WTC11 (cell line): Measurements from ENCODE around the gene DUSP22.

Experiments used
- ATF6 ChIP-seq: sonication (generic); formaldehyde crosslinking; IDR thresholded peaks from 2 replicates; pipeline ENCODE4 v1.8.1; 2023; ENCODE audit warnings: mild to moderate bottlenecking, missing genetic modification reagents
- CTCF ChIP-seq: fragments of 200-600 bp; IDR thresholded peaks from 2 replicates; pipeline ENCODE4 v1.8.0; 2022; ENCODE audit warnings: antibody characterized with exemption
- ERG ChIP-seq: fragments of 250-450 bp; sonication (Bioruptor Pico); IDR thresholded peaks from 2 replicates; pipeline ENCODE4 v1.8.0; 2021; ENCODE audit warnings: mild to moderate bottlenecking
- HMGXB4 ChIP-seq: sonication (generic); formaldehyde crosslinking; IDR thresholded peaks from 2 replicates; pipeline ENCODE4 v1.8.1; 2023; ENCODE audit warnings: mild to moderate bottlenecking, moderate library complexity, missing genetic modification reagents
- SP1 ChIP-seq: sonication (generic); formaldehyde crosslinking; conservative IDR thresholded peaks from 2 replicates; pipeline ENCODE4 v1.8.1; 2022; ENCODE audit warnings: missing genetic modification reagents
- TP53 ChIP-seq: sonication (generic); formaldehyde crosslinking; IDR thresholded peaks from 2 replicates; pipeline ENCODE4 v1.8.1; 2023; ENCODE audit warnings: mild to moderate bottlenecking, missing genetic modification reagents
- USF1 ChIP-seq: sonication (generic); formaldehyde crosslinking; IDR thresholded peaks from 2 replicates; pipeline ENCODE4 v1.8.0; 2022; ENCODE audit warnings: mild to moderate bottlenecking, missing genetic modification reagents
- ZNF138 ChIP-seq: sonication (generic); formaldehyde crosslinking; conservative IDR thresholded peaks from 2 replicates; pipeline ENCODE4 v1.8.1; 2022; ENCODE audit warnings: mild to moderate bottlenecking, moderate library complexity, missing genetic modification reagents
- ZNF263 ChIP-seq: sonication (generic); formaldehyde crosslinking; IDR thresholded peaks from 2 replicates; pipeline ENCODE4 v1.8.1; 2022; ENCODE audit warnings: low read depth, mild to moderate bottlenecking, moderate library complexity, missing genetic modification reagents
- ZNF396 ChIP-seq: fragments of 250-450 bp; sonication (Bioruptor Pico); IDR thresholded peaks from 2 replicates; pipeline ENCODE4 v1.8.0; 2021; ENCODE audit warnings: mild to moderate bottlenecking, moderate library complexity, borderline replicate concordance
- ZNF671 ChIP-seq: fragments of 250-450 bp; sonication (Bioruptor Pico); IDR thresholded peaks from 2 replicates; pipeline ENCODE4 v1.8.0; 2021; ENCODE audit warnings: mild to moderate bottlenecking
- TF ChIP-seq, protein P1 (sequence below): sonication (generic); formaldehyde crosslinking; IDR thresholded peaks from 2 replicates; pipeline ENCODE4 v1.8.1; 2023; ENCODE audit warnings: mild to moderate bottlenecking, missing genetic modification reagents, borderline replicate concordance
- TF ChIP-seq, protein P2 (sequence below): sonication (generic); formaldehyde crosslinking; IDR thresholded peaks from 2 replicates; pipeline ENCODE4 v1.8.0; 2022; ENCODE audit warnings: mild to moderate bottlenecking, missing genetic modification reagents
- TF ChIP-seq, protein P3 (sequence below): sonication (generic); formaldehyde crosslinking; IDR thresholded peaks from 2 replicates; pipeline ENCODE4 v1.8.0; 2022; ENCODE audit warnings: mild to moderate bottlenecking, missing genetic modification reagents

- TF ChIP-seq CTCF, result peak; percentile 21; the same call in 1 of the 2 replicates
- TF ChIP-seq ZNF138 (CRISPR knock-in tag), result no peak
- TF ChIP-seq ZNF263 (CRISPR knock-in tag), result no peak
- TF ChIP-seq ATF6, result no peak
- no peak for TF ChIP-seq TP53
- no peak for TF ChIP-seq USF1
- TF ChIP-seq, protein P1, sequence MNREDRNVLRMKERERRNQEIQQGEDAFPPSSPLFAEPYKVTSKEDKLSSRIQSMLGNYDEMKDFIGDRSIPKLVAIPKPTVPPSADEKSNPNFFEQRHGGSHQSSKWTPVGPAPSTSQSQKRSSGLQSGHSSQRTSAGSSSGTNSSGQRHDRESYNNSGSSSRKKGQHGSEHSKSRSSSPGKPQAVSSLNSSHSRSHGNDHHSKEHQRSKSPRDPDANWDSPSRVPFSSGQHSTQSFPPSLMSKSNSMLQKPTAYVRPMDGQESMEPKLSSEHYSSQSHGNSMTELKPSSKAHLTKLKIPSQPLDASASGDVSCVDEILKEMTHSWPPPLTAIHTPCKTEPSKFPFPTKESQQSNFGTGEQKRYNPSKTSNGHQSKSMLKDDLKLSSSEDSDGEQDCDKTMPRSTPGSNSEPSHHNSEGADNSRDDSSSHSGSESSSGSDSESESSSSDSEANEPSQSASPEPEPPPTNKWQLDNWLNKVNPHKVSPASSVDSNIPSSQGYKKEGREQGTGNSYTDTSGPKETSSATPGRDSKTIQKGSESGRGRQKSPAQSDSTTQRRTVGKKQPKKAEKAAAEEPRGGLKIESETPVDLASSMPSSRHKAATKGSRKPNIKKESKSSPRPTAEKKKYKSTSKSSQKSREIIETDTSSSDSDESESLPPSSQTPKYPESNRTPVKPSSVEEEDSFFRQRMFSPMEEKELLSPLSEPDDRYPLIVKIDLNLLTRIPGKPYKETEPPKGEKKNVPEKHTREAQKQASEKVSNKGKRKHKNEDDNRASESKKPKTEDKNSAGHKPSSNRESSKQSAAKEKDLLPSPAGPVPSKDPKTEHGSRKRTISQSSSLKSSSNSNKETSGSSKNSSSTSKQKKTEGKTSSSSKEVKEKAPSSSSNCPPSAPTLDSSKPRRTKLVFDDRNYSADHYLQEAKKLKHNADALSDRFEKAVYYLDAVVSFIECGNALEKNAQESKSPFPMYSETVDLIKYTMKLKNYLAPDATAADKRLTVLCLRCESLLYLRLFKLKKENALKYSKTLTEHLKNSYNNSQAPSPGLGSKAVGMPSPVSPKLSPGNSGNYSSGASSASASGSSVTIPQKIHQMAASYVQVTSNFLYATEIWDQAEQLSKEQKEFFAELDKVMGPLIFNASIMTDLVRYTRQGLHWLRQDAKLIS, result no peak
- TF ChIP-seq HMGXB4, result no peak
- TF ChIP-seq, protein P2, sequence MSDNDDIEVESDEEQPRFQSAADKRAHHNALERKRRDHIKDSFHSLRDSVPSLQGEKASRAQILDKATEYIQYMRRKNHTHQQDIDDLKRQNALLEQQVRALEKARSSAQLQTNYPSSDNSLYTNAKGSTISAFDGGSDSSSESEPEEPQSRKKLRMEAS, result no peak
- TF ChIP-seq ERG (CRISPR knock-in tag), result no peak
- TF ChIP-seq ZNF396, result no peak
- TF ChIP-seq SP1 (CRISPR knock-in tag), result no peak
- TF ChIP-seq ZNF671 (CRISPR knock-in tag), result no peak
- TF ChIP-seq, protein P3, sequence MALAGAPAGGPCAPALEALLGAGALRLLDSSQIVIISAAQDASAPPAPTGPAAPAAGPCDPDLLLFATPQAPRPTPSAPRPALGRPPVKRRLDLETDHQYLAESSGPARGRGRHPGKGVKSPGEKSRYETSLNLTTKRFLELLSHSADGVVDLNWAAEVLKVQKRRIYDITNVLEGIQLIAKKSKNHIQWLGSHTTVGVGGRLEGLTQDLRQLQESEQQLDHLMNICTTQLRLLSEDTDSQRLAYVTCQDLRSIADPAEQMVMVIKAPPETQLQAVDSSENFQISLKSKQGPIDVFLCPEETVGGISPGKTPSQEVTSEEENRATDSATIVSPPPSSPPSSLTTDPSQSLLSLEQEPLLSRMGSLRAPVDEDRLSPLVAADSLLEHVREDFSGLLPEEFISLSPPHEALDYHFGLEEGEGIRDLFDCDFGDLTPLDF (CRISPR knock-in tag), result no peak
Measured at GRCh38 chr6:303948-304558, 11.8 kb downstream of the DUSP22 start.
